A673 (cell line): Measurements from ENCODE around the gene CLK4. TPM values are rescaled to one million over a fixed set of nuclear protein-coding genes. Genes with fewer than 3 reads are reported as not detected.

Experiments
- BruUV-seq: library from RNA; stranded (reverse); fragments of 400-500 nt; replicated peaks from 2 replicates; lab custom pipeline; 2021; lab: Mats Ljungman, UMichigan
- CTCF ChIA-PET: fragments of 300-600 bp; sonication (Branson Sonifier 250); formaldehyde crosslinking; loops from one replicate; lab custom pipeline; 2022; ENCODE audit warnings: antibody characterized with exemption; lab: Charles Lee
- POLR2A ChIA-PET: fragments of 300-600 bp; sonication (Branson Sonifier 250); formaldehyde crosslinking; loops from one replicate; lab custom pipeline; 2022; ENCODE audit warnings: antibody characterized with exemption; ENCODE audit not compliant: low non-redundant PET; lab: Charles Lee
- DNase-seq: peaks from one replicate; pipeline ENCODE4 v3.0.0-alpha.2; 2015; ENCODE audit warnings: low spot score
- H3K27ac ChIP-seq: fragments of 200-600 bp; sonication (generic); 2 replicates; pipeline ENCODE4 v1.5.1; 2016; ENCODE audit warnings: mixed run types, low read depth, mild to moderate bottlenecking, mixed read lengths, antibody characterized with exemption, low read length; ENCODE audit not compliant: poor library complexity, severe bottlenecking
- H3K27me3 ChIP-seq: fragments of 200-600 bp; sonication (generic); replicated peaks from 2 replicates; pipeline ENCODE4 v1.6.1; 2017; ENCODE audit warnings: mixed run types, low read depth, mild to moderate bottlenecking, mixed read lengths, antibody characterized with exemption, low read length; ENCODE audit not compliant: insufficient read depth, poor library complexity
- H3K36me3 ChIP-seq: fragments of 200-600 bp; sonication (generic); 2 replicates; pipeline ENCODE4 v1.6.1; 2016; ENCODE audit warnings: mixed run types, mild to moderate bottlenecking, mixed read lengths, antibody characterized with exemption, low read length; ENCODE audit not compliant: insufficient read depth, poor library complexity, severe bottlenecking
- H3K4me1 ChIP-seq: fragments of 200-600 bp; sonication (generic); 2 replicates; pipeline ENCODE4 v1.6.1; 2017; ENCODE audit warnings: mixed run types, mild to moderate bottlenecking, mixed read lengths, antibody characterized with exemption, low read length; ENCODE audit not compliant: insufficient read depth, poor library complexity, severe bottlenecking
- H3K4me3 ChIP-seq: fragments of 200-600 bp; sonication (generic); 2 replicates; pipeline ENCODE4 v1.5.1; 2016; ENCODE audit warnings: low read depth, mixed run types, mild to moderate bottlenecking, mixed read lengths, low read length; ENCODE audit not compliant: poor library complexity, severe bottlenecking
- H3K9me3 ChIP-seq: fragments of 200-600 bp; sonication (generic); 2 replicates; pipeline ENCODE4 v1.6.1; 2016; ENCODE audit warnings: mixed run types, low read depth, mild to moderate bottlenecking, mixed read lengths, antibody characterized with exemption, low read length; ENCODE audit not compliant: poor library complexity, severe bottlenecking
- EZH2 ChIP-seq: fragments of 200-600 bp; sonication (generic); IDR thresholded peaks from 2 replicates; pipeline ENCODE4 v1.6.1; 2017; ENCODE audit warnings: borderline replicate concordance, low read depth, mild to moderate bottlenecking, mixed read lengths, antibody characterized with exemption, low read length; ENCODE audit not compliant: poor library complexity, severe bottlenecking
- intact Hi-C: fragments of 100-400 bp; cut with micrococcal nuclease; formaldehyde crosslinking; loops from one replicate; pipeline ENCODE4 v1.10.0; 2022; ENCODE audit not compliant: unreplicated experiment
- total RNA-seq: library from RNA; stranded (reverse); gene quantifications from 2 replicates; pipeline ENCODE4 v1.2.3, GENCODE V29; 2021
- TF ChIP-seq, protein P1 (sequence below): fragments of 300-800, 200-600 bp; sonication (generic); conservative IDR thresholded peaks from 2 replicates; pipeline ENCODE4 v1.5.1; 2017; ENCODE audit warnings: low read depth, mild to moderate bottlenecking, antibody characterized with exemption, low read length, moderate library complexity, mixed read lengths

CLK4 gene
- total RNA-seq, 1 experiment from 2014 or later, result 24.2 TPM

DNA sequence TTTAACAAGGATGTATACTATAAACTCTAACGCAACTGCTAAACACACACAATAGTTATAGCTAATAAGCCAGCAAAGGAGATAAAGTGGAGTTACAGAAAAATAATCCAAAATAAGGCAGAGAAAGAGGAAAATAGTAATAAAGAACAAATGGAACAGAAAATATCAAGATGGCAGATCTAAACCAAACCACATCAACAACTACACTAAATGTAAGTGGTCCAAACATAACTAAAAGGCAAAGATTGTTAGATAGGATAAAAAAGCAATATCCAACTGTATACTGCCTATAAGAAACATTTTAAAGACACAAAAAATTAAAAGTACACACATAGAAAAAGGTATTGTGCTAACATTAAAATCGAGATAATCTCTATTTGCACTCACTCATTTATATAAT is 31.1 kb downstream of the CLK4 start:
- CTCF ChIA-PET, result no interaction called here
- Histone ChIP-seq H3K27ac (no peak overlapping the region), H3K9me3 (peaks cover 10% of the 10 kb centered on the region), H3K27me3 (no peaks in the 10 kb centered on the region), H3K36me3 (peaks cover 14% of the 10 kb centered on the region), H3K4me1 (no peaks in the 10 kb centered on the region), H3K4me3 (no peak overlapping the region)
- intact Hi-C loops, result no loop called here
- POLR2A ChIA-PET, result no interaction called here
- no TSS peak for BruUV-seq
- DNase-seq, result no peak
- no peak for TF ChIP-seq EZH2
- TF ChIP-seq, protein P1, sequence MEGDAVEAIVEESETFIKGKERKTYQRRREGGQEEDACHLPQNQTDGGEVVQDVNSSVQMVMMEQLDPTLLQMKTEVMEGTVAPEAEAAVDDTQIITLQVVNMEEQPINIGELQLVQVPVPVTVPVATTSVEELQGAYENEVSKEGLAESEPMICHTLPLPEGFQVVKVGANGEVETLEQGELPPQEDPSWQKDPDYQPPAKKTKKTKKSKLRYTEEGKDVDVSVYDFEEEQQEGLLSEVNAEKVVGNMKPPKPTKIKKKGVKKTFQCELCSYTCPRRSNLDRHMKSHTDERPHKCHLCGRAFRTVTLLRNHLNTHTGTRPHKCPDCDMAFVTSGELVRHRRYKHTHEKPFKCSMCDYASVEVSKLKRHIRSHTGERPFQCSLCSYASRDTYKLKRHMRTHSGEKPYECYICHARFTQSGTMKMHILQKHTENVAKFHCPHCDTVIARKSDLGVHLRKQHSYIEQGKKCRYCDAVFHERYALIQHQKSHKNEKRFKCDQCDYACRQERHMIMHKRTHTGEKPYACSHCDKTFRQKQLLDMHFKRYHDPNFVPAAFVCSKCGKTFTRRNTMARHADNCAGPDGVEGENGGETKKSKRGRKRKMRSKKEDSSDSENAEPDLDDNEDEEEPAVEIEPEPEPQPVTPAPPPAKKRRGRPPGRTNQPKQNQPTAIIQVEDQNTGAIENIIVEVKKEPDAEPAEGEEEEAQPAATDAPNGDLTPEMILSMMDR, result no peak

GRCh38 chr5:178595150-178595549 is 31.7 kb downstream of the CLK4 start:
- POLR2A ChIA-PET, result no interaction called here
- H3K4me1 ChIP-seq, result no peaks in the 10 kb centered on the region

GRCh38 chr5:178590924-178591423 is 35.9 kb downstream of the CLK4 start:
- TF ChIP-seq, protein P1, result no peak
- no peak for TF ChIP-seq EZH2
- intact Hi-C loops, result loop anchor here (2.0 kb wide), 1 partner anchor 310 kb away; no protein-coding TSS in a partner anchor
- peak overlapping the region; percentile 51 for H3K4me3 ChIP-seq
- H3K4me1 ChIP-seq, result peaks cover 13% of the 10 kb centered on the region
- H3K27me3 ChIP-seq, result no peaks in the 10 kb centered on the region
- ChIA-PET POLR2A (no interaction called here), CTCF (no interaction called here)
- BruUV-seq, result no TSS peak
- H3K36me3 ChIP-seq, result no peaks in the 10 kb centered on the region
- DNase-seq, result no peak
- H3K9me3 ChIP-seq, result peaks cover 7% of the 10 kb centered on the region
- H3K27ac ChIP-seq, result no peak overlapping the region

More at GRCh38 chr5:178595150-178595549, 31.7 kb downstream of the CLK4 start:
- Histone ChIP-seq H3K9me3 (peaks cover 10% of the 10 kb centered on the region), H3K27me3 (no peaks in the 10 kb centered on the region), H3K4me3 (no peak overlapping the region), H3K36me3 (peaks cover 9% of the 10 kb centered on the region), H3K27ac (no peak overlapping the region)
- no peak for DNase-seq
- CTCF ChIA-PET, result no interaction called here
- TF ChIP-seq EZH2, result no peak
- TF ChIP-seq, protein P1, result no peak
- intact Hi-C loops, result no loop called here
- BruUV-seq, result no TSS peak
